GM21723 (cell line): ENCODE data around the gene PKD1L1.
"Not testable (repeated sequence)": the region's sequence is repeated elsewhere in the genome, so short reads cannot be mapped to it uniquely, and the experiment has no call there.

Experiments
- ATAC-seq: cut with Tn5 transposase; IDR thresholded peaks from one replicate; pipeline ENCODE4 v1.9.1; 2021; ENCODE audit warnings: mild to moderate bottlenecking, moderate library complexity; ENCODE audit not compliant: unreplicated experiment

PKD1L1 gene

DNA sequence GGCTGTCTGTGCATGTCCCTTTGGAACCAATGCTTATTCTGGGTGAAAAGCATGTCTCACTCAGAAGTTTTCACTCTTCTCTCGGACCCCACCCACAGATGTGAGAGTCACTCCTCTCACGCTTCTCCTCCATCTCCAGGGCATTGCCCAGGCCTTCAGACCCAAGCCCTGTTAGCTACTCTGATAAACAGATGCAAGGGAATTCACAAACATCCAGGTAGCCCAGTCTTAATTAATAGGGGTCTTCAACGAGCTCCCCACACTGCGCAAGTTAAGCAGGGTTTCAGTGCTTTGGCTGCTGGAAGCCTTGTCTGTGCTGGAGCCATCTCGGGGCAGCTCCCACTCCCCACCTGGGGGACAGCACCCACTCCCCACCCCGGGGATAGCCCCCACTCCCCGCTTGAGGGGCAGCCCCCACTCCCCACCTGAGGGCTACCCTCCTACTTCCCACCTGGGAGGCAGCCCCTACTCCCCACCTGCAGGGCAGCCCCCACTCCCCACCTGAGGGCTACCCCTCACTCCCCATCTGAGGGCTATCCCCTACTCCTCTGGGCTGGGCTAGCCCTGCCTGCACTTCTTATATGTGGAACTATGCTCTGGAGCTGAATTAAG lies 8.7 kb downstream of the PKD1L1 start:
- ATAC-seq: no peak

DNA sequence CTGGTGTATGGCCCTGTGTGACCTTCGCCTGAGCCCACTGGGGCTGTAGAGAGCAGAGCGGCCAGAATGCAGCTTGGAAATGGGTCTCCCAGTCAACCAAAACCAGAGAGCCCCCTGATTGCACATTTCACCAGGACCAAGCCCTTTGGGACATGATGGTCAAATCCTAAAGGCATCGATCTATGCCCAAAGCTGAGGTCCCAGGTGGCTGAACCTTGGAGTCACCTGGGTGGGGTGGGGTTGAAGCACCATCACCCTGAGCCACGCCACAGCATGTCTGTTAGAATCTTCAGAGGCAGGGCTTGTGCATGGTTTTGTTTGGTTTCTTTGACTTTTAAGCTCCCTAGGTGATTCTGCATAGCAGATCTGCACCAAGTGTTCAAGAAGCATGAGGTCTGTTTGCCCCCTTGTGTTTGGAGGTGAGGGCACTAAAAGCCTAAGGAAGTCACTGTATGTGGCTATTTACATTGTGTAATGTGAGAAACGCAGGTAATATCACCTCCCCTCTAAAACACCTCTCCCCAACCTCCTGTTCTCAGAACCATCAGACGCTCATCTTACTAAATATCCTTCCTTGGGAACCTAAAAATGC lies 9.6 kb downstream of the PKD1L1 start:
- ATAC-seq: no peak

DNA sequence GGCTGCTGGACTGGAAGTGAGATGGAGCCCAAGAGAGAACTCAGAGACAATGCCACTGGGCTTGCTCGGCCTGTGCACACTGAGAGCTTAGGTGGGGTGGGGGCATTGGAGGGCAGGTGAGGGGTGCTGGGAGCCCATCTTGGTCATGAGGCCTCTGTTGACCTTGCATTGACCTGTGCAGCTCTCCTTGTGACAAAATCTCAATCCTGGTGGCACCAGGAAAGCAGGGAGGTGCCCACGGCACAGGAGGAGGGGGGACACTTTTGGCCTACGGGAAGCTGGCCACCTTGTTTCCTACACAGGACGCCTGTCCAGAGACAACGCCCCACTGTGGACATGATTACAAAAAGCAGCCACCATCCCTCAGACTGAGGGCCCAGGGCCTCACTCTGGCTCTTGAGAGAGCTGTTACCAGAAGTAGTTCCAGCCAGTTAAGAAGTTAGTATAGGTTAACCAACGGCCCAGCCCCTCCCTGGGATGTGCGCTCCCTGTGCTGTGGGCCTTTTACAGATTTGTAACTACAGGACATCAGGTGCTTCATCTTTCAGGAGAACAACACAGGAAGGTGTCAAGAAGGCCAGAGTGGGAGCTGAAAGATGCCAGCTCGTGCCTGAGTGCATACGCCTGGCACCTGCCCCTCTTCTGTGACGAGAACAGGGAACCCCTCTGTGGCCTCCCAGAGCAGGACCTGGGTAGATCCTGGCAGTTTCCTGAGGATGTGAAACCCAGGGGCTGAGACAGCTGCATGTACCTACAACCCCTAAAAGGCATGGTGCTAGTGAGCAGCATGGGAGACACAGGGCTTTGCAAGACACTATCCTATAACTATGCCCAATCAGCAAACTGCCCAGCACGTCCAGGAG lies 10.3 kb downstream of the PKD1L1 start:
- ATAC-seq: peak; percentile 58

DNA sequence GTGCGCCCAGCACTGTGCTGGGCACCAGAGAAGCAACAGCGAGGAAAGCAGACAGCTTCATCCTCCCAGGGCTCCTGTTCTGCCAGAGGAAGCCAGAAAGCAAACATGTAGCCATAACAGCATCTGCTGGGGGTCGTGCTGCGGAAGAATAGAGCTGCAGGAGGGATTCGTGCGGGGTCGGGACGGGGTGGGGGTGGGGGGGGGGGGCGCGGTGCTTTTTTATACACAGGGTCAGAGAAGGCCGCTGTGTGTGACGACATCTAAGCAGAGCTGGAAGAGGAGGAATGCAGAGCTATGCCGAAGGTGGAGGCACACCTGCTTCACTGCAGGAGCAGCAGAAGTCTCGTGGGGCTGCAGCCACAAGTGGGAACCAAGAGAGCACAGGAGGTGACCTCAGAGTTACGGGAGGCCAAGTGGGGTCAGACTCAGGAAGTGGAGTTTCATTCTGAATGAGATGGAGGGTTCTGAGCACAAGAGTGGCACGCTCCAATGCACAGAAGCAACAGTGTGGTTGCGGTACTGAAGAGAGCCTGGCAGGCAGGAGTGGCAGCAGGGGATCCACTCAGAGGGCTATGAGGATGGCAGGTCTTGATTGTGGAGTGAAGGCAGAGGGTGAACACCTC lies 11.1 kb downstream of the PKD1L1 start:
- ATAC-seq: peak; percentile 96

DNA sequence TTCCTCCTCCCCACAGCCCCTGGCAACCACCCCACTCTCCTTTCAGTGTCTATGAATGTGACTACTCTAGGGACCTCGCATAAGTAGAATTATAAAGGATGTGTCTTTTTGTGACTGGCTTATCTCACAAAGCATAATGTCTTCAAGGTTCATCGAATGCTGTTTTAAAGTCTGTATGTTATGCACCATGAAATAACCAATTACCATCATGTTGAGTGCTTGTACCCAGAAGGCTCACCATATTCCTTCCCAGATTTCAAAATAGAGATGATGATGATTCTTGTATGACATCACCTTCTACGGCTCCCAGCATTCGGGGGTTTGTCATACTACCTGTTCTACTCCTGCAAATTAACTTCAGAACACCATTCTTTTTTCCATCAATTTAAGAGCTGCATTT lies 11.9 kb downstream of the PKD1L1 start:
- no peak for ATAC-seq

DNA sequence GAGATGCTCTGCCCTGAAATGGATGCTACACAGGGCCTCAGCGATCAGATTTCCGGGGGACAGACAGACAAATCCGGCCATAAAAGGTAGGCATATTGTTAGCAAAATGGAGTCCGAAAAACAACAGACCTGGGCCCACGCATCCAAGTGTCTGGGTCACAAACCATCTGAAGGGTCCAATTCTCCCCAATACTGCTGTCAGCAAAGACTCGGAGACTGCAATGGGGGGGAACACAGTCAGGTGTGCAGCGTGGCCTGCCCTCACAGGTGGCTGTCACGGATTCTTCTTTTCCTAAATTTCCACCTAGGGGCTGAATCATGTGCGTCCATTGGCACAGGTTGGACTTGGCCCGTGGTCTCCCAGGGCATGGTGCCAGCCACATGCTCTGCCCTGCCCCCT lies 12.9 kb downstream of the PKD1L1 start:
- ATAC-seq: no peak

DNA sequence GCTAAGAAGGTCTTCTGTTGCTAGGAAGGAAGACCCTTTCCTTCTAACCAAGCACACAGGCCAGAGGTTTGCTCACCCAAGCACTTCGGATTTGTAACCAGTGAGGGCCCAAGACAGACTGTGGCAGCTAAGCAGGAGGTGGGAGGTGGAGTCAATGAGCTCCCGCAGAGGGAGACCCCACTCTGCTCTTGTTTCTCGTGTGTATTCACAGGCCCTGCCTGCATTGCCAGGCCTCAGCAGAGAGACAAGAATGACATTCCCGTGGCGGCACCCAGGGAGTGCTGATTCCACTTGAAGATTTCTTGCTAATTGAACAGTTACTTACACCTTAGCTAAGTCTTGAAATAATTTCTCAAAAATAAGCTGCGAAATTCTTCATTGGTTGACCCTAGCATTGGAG lies 13.4 kb downstream of the PKD1L1 start:
- ATAC-seq: no peak

DNA sequence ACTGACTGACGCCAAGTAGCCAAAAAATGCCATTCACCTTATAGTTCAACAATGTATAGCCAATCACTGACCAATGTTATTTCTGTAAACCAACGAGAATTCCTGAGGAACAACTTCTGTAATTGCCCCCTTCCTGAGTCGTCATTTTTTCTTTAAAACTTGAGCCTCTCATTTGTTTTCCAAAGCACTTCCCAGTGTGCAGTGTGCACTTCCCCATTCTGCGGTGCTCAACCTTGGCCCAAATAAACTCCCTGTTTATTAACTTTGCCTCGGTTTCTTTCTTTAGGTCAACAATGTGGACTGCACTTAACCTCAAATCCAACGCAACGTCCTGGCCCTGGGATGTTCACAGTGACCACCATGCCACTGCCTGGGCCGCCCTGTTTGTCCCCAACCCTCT lies 15.1 kb downstream of the PKD1L1 start:
- no peak for ATAC-seq

DNA sequence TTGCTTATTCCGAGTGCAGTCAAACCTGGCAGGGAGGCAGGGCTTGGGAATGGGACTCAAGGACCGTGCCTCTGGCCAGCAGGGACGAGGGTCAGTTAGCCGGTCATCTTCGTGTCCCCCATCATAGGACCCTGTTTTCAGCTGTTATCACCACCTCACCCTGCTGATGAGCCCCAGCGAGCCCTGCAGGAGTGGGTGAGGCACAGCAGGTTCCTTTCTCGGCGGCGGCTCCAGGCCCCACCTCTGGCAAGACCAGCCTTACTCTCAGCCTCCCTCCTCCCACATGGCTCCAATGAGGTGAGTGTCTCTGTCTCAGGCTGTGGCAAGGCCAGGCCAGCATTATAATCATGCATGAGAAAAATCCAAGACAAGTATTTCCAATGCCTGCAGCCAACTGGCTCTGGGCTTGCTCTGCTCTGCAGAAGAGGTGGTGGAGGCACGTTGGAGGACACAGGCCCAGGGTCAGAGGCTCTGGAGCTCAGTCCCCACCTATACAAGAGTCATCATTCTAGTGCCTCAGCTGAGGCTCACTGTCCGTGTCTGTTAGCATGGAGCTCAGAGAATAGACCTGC lies 15.7 kb downstream of the PKD1L1 start:
- no peak for ATAC-seq

DNA sequence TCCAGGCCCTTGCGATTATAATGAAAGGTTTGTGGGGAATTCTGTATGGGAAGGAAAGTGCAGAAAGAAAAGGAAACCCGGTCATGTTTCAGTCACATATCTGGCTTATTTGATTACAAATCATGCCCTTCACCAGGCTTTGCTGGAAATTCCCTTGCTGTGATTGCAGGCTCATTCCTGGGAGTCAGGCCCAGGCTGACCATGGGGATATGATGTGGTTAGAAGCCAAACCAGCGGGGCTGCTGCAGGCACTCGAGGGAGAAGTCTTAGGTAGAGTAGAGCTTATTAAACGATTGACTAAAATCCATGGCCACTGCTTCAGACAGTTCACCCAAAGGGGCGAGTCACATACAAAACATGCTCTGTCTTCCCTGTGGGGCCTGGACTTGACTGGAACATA lies 16.2 kb downstream of the PKD1L1 start:
- no peak for ATAC-seq

DNA sequence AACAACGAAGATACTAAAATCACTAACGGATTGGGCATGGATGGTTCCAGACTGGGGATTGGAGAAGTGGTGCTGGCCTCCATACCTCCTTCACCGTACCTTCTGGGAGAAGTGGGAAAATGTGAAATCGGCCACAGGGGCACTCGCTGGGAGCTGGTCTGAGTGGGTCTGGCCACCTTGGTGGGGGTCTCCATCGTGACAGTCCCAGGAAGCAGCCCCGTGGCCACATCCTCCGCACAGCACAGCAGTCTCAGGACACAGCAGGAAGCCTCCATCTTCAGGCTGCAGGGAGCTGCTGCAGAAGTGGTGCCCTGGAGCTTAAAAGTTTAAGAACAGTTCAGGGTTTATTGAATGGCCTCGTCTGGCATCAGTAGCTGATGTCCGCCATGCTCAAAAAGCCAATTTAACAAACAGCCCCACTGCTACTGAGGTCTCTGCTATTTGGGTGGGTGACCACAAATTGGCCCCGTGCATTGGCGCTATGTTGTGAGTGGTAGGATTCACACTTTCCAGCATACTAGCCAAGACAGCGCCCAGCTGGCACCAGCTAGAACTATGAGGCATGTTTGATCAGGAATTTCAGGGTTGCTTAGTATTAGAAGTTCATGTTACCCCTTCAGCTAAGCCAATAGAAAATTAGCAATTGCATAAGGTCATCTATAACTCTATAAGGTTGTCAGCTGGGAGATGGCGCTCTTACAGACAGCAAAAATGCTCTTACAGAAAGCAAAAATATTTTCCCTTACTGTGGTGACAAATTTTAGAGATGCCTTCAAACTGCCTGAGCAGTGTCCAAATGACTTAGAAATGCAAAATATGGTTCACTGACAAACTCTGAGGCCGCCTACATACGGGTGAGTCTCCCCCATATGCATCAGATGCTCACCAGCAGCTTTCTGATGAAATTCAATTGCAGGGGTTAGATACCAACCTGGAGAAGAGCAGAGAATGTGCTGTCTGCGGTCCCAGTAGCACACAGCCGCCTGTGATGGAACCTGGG lies 17.0 kb downstream of the PKD1L1 start:
- ATAC-seq: no peak

DNA sequence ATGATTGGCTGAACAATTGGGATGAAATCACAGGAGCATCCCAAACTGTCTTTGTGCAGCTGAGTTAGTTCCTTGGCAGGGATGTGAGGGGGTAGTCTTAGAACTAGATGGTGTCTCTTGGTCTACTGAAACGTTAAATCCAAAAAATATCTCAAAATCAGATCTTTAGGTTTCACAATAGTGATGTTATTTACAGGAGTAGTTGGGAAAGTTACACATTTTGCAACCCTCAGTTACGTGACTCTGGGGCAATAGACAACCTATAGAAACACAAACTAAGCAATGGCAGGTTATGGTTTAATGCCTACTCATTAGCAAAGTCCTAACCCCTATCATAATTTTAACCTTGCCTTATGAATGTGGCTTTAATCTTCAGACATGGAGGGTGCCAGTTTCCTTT lies 24.0 kb downstream of the PKD1L1 start:
- no peak for ATAC-seq

DNA sequence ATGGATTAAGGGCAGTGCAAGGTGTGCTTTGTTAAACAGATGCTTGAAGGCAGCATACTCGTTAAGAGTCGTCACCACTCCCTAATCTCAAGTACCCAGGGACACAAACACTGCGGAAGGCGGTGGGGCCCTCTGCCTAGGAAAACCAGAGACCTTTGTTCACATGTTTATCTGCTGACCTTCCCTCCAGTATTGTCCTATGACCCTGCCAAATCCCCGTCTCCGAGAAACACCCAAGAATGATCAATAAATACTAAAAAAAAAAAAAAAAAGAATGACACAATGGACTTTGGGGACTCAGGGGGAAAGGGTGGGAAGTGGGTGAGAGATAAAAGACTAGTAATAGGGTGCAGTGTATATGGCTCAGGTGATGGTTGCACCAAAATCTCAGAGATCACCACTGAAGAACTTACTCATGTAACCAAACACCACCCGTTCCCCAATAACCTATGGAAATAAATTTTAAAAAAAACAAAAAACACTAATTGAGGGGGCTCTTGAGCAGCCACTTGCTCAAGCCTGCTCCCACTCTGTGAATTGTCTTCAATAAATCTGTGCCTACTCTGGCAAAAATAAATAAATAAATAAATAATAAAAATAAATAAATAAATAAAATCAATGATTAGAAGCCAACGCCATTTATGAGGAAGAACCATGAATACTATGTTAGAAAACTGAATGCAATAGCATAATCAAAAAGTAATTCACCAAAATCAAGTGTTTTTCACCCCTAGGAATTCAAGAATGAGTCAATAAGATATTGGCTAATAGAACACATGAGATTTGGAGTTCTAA lies 25.0 kb downstream of the PKD1L1 start:
- not testable (repeated sequence) for ATAC-seq

DNA sequence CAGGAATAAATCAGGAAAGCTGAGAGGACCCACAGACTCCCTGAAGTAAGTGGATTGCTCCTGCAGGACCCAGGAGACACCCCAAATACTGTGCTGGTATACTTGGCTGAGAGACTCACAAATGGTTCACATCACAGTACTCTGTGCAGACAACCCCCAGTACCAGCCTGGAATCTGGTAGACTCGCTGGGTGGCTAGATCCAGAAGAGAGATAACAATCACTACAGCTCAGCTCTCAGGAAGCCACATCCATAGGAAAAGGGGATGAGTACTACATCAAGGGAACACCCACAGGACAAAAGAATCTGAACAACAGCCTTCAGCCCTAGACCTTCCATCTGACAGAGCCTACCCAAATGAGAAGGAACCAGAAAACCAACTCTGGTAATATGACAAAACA lies 31.8 kb downstream of the PKD1L1 start:
- ATAC-seq: not testable (repeated sequence)

DNA sequence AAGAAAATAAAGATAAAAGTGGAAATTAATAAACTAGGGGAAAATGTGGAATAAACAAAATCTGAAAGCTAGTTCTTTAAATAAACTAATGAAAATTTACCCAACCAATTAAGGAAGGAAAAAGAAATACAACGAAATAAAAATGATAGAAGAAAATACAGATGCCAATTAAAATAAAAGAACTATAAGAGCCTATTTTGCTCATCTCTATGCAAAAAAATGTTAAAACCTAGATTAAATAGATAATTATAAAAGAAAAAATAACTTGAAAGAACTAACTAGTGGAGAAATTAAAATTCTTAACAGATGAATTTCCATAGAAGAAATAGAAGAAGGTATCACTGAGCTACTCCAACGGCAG lies 32.7 kb downstream of the PKD1L1 start:
- no peak for ATAC-seq

DNA sequence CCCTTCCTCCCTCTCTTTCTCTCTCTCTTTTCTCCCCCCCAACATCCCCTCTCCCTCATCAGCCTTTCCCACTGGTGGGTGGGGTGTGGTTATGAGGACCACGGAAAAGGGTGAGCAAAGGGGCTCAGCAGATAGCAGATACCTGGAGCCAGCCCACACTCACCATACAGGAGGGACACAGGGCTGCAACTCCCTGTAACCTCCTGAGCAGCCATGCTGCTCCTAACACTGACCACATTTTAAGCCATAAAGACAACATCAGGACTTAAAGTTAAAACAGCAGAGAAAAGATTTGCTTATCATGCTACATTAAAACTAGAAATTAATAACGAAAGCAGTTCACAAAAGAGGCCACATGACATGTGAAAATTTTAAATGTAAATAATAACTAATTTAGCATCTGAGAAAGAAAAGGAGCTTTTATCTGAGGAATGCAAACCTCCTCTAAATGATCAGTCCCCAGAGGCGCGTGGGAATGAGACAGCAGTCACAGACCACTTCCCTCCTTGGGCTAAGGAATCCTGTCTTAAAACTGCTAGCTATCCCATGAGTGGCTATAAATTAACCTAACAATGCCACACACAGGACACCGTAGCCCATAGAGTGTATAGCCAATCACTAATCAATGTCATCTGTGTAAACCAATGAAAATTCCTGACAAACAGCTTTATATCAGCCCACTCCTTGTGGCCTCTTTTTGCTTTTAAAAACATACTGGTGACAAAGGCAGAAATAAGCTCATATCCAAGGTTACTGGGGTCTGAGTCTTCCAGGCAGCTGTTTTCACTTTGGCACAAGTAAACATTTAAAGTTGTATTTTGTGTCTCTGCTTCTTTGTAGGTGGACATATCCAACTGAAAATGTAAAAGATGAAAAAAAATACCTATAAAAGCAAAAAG lies 33.3 kb downstream of the PKD1L1 start:
- no peak for ATAC-seq

DNA sequence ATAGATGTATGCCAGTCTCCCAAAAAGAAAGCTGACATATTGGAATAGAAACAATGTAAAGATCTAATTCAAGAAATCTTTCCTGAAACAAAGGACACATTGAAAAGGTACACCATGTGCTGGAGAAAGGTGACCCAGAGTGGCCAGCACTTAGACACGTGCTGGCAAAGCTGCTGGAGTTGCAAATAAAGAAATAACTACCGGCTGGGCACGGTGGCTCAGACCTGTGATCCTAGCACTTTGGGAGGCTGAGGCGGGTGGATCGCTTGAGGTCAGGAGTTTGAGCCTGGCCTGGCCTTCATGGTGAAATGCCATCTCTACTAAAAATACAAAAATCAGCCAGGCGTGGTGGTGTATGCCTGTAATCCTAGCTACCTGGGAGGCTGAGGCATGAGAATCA lies 35.9 kb downstream of the PKD1L1 start:
- ATAC-seq: no peak

DNA sequence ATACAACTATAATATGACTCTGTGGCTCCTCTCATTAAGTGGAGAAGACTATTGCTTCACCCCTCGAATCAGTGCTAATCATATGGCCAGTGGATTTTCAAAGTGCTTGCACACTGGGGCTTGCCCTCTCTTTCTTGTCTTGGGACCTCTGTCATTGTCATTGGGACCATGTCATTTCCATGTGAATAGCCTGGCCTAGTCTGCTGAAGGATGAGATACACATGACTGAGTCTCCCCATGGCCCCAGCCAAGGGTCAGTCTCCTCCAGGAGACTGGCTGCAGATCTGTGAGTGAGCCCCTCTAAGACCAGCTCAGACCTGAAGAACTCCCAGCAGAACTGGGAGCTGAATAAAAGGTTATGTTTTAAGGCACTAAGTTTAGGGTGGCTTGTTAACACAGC lies 39.5 kb downstream of the PKD1L1 start:
- ATAC-seq: no peak
